Measurements from ENCODE around the gene SGTA.

SGTA gene

GRCh38 chr19:2751438-2751830 lies 31.6 kb downstream of the SGTA start:
- DNase-seq (ENCODE audit: low read depth) = no peak
- no peak for TF ChIP-seq CTCF (IDR thresholded peaks at IDR 0.05; ENCODE audit: low read depth, low read length, missing control alignments)
- H3K4me3 ChIP-seq (ENCODE audit: low read depth, low read length) = no peak overlapping the region

DNA sequence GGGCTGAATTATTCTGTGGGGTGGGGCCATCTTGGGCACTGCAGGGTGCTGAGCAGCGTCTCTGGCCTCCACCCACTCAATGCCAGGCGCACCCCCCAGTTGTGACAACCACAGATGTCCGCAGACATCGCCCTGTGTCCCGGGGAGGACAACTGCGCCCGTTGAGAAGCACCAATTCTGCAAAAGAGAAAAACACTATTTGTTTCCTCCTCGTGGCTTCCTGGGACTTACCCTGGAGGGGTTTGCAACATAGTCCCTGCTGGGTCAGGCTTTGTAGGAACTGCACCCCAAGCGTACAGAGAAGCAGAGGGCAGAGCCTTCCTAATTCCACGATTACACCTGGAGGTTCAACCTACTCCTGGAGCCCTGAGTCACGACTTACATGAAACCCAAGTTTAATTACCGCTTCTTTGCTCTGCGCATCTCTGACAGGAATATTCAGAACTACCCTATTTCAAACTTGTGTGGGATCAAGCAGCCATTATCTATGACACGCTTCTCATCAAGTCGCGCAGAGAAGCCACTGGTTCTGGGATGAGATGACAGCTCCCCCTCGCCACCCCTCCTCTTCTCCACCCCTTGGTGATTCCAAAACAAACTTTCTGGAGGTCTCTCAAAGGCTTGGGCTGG lies 32.1 kb downstream of the SGTA start:
- no peak overlapping the region for H3K4me3 ChIP-seq (ENCODE audit: low read depth, low read length)
- TF ChIP-seq CTCF (IDR thresholded peaks at IDR 0.05; ENCODE audit: low read depth, low read length, missing control alignments) = no peak
- DNase-seq (ENCODE audit: low read depth) = no peak

DNA sequence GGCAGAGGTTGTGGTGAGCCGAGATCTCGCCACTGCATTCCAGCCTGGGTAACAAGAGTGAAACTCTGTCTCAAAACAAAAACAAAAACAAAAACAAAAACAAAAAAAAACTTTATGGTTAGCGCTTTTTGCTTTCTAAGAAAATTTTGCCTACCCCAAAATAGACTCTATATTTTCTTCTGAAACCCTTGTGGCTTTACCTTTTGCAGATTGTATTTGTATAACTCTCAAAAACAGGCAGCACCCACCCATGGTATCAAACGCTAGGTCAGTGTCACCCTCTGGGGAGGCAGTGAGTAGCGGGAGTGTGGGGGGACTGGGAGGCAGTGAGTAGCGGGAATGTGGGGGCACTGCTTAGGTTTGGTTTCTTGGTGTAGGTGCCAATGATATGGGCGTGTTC lies 35.7 kb downstream of the SGTA start:
- no peak for TF ChIP-seq CTCF (IDR thresholded peaks at IDR 0.05; ENCODE audit: low read depth, low read length, missing control alignments)
- H3K4me3 ChIP-seq (ENCODE audit: low read depth, low read length) = peak overlapping the region; percentile 7; the same call in 1 of the 2 replicates
- peak; percentile 55 for DNase-seq (ENCODE audit: low read depth)

DNA sequence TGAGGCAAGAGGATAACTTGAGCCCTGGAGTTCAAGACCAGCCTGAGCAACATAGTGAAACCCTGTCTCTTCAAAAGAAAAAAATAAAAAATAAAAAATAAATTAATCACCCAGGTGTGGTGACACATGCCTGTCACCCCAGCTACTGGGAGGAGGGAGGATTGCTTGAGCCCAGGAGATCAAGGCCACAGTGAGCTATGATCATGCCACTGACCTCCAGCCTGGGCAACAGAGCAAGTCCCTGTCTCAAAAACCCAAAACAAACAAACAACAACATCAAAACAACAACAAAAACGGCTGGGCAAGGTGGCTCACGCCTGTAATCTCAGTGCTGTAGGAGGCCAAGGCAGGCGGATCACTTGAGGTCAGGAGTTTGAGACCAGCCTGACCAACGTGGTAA lies 39.0 kb downstream of the SGTA start:
- DNase-seq (ENCODE audit: low read depth) = no peak
- H3K4me3 ChIP-seq (ENCODE audit: low read depth, low read length) = no peak overlapping the region
- no peak for TF ChIP-seq CTCF (IDR thresholded peaks at IDR 0.05; ENCODE audit: low read depth, low read length, missing control alignments)

GRCh38 chr19:2743099-2743498 lies 40.0 kb downstream of the SGTA start:
- DNase-seq (ENCODE audit: low read depth) = no peak
- H3K4me3 ChIP-seq (ENCODE audit: low read depth, low read length) = no peak overlapping the region
- no peak for TF ChIP-seq CTCF (IDR thresholded peaks at IDR 0.05; ENCODE audit: low read depth, low read length, missing control alignments)

DNA sequence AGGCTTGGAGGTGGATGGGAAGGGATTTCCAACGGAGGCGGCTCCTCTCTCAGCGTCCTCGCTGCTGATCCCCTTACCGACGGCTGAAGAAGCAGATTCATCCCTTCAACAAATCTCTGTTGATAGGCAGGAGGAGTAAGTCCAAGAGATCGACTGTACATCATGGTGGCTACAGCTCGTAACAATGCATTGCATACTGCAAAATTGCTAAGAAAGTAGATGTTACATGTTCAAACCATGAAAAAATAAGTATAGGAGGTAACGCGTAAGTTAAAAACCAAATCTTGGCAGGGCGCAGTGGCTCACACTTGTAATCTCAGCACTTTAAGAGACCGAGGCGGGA lies 42.8 kb downstream of the SGTA start:
- DNase-seq (ENCODE audit: low read depth) = no peak
- H3K4me3 ChIP-seq (ENCODE audit: low read depth, low read length) = no peak overlapping the region
- TF ChIP-seq CTCF (IDR thresholded peaks at IDR 0.05; ENCODE audit: low read depth, low read length, missing control alignments) = no peak

DNA sequence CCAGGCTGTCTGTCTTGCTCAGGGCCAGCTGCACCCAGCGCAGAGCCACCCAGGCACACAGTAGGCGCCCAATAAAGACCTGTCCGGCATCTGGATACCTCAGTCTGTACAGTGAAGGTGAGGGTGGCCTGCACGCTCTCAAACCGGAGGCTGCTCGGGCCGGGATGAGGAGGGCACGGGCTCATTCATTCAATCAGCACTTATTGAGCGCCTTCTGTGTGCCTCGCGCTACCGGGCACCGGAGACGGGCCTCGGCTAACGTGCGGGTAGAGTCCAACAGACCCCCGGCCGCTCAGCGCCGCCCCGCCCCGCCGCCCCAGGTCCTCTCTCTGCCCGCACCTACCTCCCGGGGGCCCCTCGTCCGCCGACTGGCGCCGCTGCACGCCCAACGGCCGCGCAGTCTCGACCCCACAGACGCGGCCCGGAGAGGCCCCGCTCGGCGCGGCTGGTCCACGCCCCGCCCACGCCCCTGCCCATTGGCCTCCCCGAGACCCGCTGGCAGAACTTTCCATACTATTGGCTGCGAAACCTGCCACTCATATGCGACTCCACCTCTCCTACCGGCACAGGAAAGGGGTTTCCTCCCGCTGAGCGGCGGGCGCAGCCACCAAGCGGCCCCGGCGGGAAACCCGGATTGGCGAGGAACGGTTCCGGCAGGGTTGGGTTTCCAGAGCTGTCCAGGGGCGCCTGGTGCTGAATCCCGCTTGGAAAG lies 43.3 kb downstream of the SGTA start, which contains the start of gene SLC39A3:
SLC39A3 (minus strand) TSS at position 416 of the 712 bp plus-strand sequence. CDS start 2,760 bp downstream, outside the sequence.
- H3K4me3 ChIP-seq (ENCODE audit: low read depth, low read length) = peak within 1 kb of the TSS; percentile 97
- no peak for TF ChIP-seq CTCF (IDR thresholded peaks at IDR 0.05; ENCODE audit: low read depth, low read length, missing control alignments)

More for the DNA sequence above, 43.3 kb downstream of the SGTA start, which contains the start of gene SLC39A3:
- peak; percentile 98 for DNase-seq (ENCODE audit: low read depth)

Measured in GM12864 (cell line).